Measurements from ENCODE around the gene NXPE1. TPM values are rescaled to one million over a fixed set of nuclear protein-coding genes. Genes with fewer than 3 reads are reported as not detected.

NXPE1 gene
- total and polyA plus RNA-seq, 2 donors (not counting 1 experiment from before 2014, with no cell fraction given) = not detected

- Histone ChIP-seq H3K9ac (ENCODE audit: low read length) (no peak overlapping the region), H2AFZ (ENCODE audit: insufficient read depth, low read depth, low read length, poor library complexity, severe bottlenecking) (no peak overlapping the region), H3K4me3 (ENCODE audit: control extremely low read depth in 1 of 5, extremely low read depth in 1 of 5, insufficient read depth in 1 of 5, low read depth in 2 of 5, low read length in 4 of 5) (no peak overlapping the region), H3K9me3 (ENCODE audit: control extremely low read depth in 1 of 3, control insufficient read depth in 2 of 3, insufficient read depth in 1 of 3, low read length in 2 of 3) (peaks cover 4 to 9% (median 4%) of the 10 kb centered on the region in 3 donors), H3K4me2 (replicated peaks; ENCODE audit: low read depth, low read length, poor library complexity, severe bottlenecking) (no peak overlapping the region), H3K27ac (ENCODE audit: low read length in 2 of 2) (no peak overlapping the region), H3K27me3 (replicated peaks in 1 of 4; ENCODE audit: control extremely low read depth in 1 of 4, control insufficient read depth in 3 of 4, insufficient read depth in 4 of 4, low read length in 3 of 4) (no peaks in the 10 kb centered on the region), H4K20me1 (ENCODE audit: control insufficient read depth, insufficient read depth, low read length, poor library complexity, severe bottlenecking) (no peaks in the 10 kb centered on the region), H3K4me1 (ENCODE audit: control insufficient read depth in 2 of 2, insufficient read depth in 2 of 2, low read length in 2 of 2) (no peaks in the 10 kb centered on the region), H3K36me3 (replicated peaks in 1 of 2; ENCODE audit: control extremely low read depth in 1 of 2, control insufficient read depth in 1 of 2, extremely low read depth in 1 of 2, insufficient read depth in 2 of 2, low read length in 1 of 2) (no peaks in the 10 kb centered on the region), H3K79me2 (ENCODE audit: control insufficient read depth, insufficient read depth, low read length) (no peaks in the 10 kb centered on the region)
- ATAC-seq (ENCODE audit: low read depth) = no peak
- Mint-ChIP-seq H3K27ac (no peak overlapping the region), H3K4me3 (no peak overlapping the region), H3K9me3 (ENCODE audit: insufficient read depth) (peaks cover 12% of the 10 kb centered on the region), H3K4me1 (no peaks in the 10 kb centered on the region), H3K27me3 (peaks cover 5% of the 10 kb centered on the region)
- intact Hi-C loops (cut with micrococcal nuclease) = no loop called here
- DNase-seq = no peak
- no CpG with 5 or more reads among the region's 1 CpG for WGBS (ENCODE audit: insufficient coverage)
- TF ChIP-seq EZH2 (IDR thresholded peaks at IDR 0.05; ENCODE audit: borderline replicate concordance, insufficient read depth, low read depth, low read length, poor library complexity, severe bottlenecking) = no peak
- TF ChIP-seq CTCF (IDR thresholded peaks at IDR 0.05) = no peak
- ChIA-PET CTCF (no interaction called here), POLR2A (no interaction called here)
Observed at GRCh38 chr11:114524122-114524521, 35.6 kb downstream of the NXPE1 start.

- ChIA-PET CTCF (no interaction called here), POLR2A (no interaction called here)
- Histone ChIP-seq H3K79me2 (ENCODE audit: control insufficient read depth, insufficient read depth, low read length) (no peaks in the 10 kb centered on the region), H3K4me2 (replicated peaks; ENCODE audit: low read depth, low read length, poor library complexity, severe bottlenecking) (no peak overlapping the region), H3K9ac (ENCODE audit: low read length) (no peak overlapping the region), H3K9me3 (ENCODE audit: control extremely low read depth in 1 of 3, control insufficient read depth in 2 of 3, insufficient read depth in 1 of 3, low read length in 2 of 3) (peaks cover 4 to 9% (median 4%) of the 10 kb centered on the region in 3 donors), H3K27ac (ENCODE audit: low read length in 2 of 2) (no peak overlapping the region), H3K4me3 (ENCODE audit: control extremely low read depth in 1 of 5, extremely low read depth in 1 of 5, insufficient read depth in 1 of 5, low read depth in 2 of 5, low read length in 4 of 5) (no peak overlapping the region), H3K27me3 (replicated peaks in 1 of 4; ENCODE audit: control extremely low read depth in 1 of 4, control insufficient read depth in 3 of 4, insufficient read depth in 4 of 4, low read length in 3 of 4) (no peaks in the 10 kb centered on the region), H4K20me1 (ENCODE audit: control insufficient read depth, insufficient read depth, low read length, poor library complexity, severe bottlenecking) (no peaks in the 10 kb centered on the region), H3K36me3 (replicated peaks in 1 of 2; ENCODE audit: control extremely low read depth in 1 of 2, control insufficient read depth in 1 of 2, extremely low read depth in 1 of 2, insufficient read depth in 2 of 2, low read length in 1 of 2) (no peaks in the 10 kb centered on the region), H3K4me1 (ENCODE audit: control insufficient read depth in 2 of 2, insufficient read depth in 2 of 2, low read length in 2 of 2) (no peaks in the 10 kb centered on the region), H2AFZ (ENCODE audit: insufficient read depth, low read depth, low read length, poor library complexity, severe bottlenecking) (no peak overlapping the region)
- TF ChIP-seq EZH2 (IDR thresholded peaks at IDR 0.05; ENCODE audit: borderline replicate concordance, insufficient read depth, low read depth, low read length, poor library complexity, severe bottlenecking) (no peak), CTCF (IDR thresholded peaks at IDR 0.05) (no peak)
- intact Hi-C loops (cut with micrococcal nuclease) = no loop called here
- no peak overlapping the region for H3K4me3 Mint-ChIP-seq
- ATAC-seq (ENCODE audit: low read depth) = no peak
- H3K4me1 Mint-ChIP-seq = no peaks in the 10 kb centered on the region
- no peak overlapping the region for H3K27ac Mint-ChIP-seq
- no peak for DNase-seq
- peaks cover 5% of the 10 kb centered on the region for H3K27me3 Mint-ChIP-seq
- peaks cover 12% of the 10 kb centered on the region for H3K9me3 Mint-ChIP-seq (ENCODE audit: insufficient read depth)
- 88% methylated on average over 1 of the region's 2 CpGs for WGBS (ENCODE audit: insufficient coverage)
Observed at GRCh38 chr11:114522818-114523217, 36.9 kb downstream of the NXPE1 start.

Data from B cell (primary cell).